RKO (cell line): ENCODE results near the gene TEDC2.
A peak's percentile ranks its signal among the peaks of the same experiment; 100 is the strongest.
"Not testable (repeated sequence)": the region's sequence is repeated elsewhere in the genome, so short reads cannot be mapped to it uniquely, and the experiment has no call there.

Experiments used
- DNase-seq: peaks from one replicate; pipeline ENCODE4 v3.0.0-alpha.2; 2016; ENCODE audit warnings: low spot score

TEDC2 gene, protein sequence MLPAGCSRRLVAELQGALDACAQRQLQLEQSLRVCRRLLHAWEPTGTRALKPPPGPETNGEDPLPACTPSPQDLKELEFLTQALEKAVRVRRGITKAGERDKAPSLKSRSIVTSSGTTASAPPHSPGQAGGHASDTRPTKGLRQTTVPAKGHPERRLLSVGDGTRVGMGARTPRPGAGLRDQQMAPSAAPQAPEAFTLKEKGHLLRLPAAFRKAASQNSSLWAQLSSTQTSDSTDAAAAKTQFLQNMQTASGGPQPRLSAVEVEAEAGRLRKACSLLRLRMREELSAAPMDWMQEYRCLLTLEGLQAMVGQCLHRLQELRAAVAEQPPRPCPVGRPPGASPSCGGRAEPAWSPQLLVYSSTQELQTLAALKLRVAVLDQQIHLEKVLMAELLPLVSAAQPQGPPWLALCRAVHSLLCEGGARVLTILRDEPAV

DNA sequence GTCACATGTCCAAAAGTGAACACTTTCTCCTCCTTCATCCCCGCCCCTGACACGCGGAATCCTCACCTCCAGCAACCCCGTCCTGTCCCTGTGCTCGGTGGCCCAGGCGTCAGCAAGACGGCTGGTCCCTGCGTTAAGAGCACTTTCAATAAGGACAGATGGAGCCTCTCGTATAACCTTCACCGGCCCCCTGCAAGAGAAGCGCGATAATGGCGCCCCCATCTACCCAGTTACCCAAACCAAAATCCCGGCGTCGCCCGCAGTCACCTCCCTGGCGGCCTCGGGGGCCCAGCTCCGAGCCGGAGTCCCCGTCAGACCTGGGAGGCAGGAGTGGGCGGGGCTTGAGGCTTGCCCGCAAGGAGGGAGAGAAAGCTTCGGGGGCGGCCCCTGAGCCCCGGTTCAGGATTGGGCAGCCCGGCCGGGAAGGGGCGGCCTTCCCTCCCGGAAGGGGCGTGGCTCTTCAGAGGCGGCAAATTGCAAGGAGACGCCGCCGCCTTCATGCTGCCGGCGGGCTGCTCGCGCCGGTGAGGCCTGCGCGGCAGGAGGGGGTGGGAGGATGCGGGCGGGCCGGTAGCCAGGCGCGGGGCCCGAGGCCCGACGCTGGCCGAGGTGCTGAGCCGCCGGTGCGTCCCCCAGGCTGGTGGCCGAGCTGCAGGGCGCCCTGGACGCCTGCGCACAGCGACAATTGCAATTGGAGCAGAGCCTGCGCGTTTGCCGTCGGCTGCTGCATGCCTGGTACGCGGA lies at the start of gene TEDC2:
Gene TEDC2, plus strand, starts transcription at position 463 of the 744 bp plus-strand sequence. Its CDS starts 36 bp downstream, at position 499.
- DNase-seq, result peak; percentile 96

DNA sequence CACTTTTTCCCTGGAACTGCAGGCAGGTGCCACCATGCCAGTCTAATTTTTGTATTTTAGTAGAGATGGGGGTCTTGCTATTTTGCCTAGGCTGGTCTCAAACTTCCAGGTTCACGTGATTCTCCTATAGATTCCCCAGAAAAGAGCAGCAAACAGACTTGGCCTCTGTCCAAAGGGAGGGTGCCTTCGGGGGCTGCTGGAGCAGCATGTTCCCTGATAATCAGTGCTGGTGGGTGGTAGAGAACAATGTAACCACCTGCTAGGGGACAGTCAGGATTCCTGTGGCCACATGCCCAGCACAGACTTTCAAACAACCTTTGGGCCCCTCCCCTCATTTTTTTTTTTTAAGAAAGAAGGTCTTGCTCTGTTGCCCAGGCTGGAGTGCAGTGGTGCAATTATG lies 44.8 kb upstream of the TEDC2 start:
- no peak for DNase-seq

DNA sequence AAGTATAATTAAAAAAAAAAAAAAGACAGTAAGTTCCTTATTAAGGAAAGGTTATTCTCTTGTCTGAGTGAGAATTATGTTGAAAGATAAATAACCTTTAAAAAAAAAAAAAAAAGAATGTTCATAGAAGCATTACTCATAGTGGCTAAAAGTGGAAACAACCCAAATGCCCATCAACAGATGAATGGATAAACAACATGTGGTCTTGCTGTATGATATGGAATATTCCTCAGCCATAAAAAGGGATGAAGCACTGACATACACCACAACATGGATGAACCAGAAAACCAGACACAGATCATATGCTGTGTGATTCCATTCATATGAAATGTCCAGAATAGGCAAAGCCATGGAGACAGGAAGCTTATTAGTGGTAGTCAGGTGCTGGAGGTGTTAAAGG lies 39.9 kb upstream of the TEDC2 start:
- DNase-seq, result no peak

DNA sequence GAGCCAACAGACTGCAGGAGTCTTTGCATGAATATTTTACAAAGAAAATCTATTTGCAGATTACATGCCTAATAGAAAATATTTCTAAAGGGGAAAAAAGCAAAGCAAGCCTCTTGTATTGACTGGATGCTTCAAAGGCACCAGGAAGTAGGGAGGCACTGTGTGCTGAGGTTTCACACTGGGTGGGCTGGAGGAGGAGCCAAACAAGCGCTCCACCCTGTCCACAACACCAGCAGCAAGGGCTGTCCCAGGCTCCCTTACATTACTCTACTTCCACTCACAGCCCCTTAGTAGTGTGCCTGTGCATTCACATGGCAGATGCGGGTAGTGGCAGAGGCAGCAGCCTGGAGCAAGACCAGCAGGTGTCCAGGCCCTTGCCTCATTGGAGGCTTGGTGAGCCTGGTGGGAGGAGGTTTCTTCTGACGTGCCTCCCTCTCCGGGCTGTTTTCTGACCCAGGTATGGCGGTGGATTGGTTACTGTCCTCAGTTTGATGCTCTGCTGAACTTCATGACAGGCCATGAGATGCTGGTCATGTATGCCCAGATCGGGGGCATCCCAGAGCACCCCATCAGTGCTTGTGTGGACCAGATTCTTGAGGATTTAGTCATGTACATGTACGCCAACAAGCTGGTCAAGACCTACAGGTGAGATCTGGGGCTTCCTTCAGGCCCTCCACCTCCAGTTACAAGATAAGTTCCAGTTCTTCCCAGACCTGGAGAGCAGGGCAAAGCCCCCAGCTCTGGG lies 37.6 kb upstream of the TEDC2 start:
- DNase-seq, result no peak

DNA sequence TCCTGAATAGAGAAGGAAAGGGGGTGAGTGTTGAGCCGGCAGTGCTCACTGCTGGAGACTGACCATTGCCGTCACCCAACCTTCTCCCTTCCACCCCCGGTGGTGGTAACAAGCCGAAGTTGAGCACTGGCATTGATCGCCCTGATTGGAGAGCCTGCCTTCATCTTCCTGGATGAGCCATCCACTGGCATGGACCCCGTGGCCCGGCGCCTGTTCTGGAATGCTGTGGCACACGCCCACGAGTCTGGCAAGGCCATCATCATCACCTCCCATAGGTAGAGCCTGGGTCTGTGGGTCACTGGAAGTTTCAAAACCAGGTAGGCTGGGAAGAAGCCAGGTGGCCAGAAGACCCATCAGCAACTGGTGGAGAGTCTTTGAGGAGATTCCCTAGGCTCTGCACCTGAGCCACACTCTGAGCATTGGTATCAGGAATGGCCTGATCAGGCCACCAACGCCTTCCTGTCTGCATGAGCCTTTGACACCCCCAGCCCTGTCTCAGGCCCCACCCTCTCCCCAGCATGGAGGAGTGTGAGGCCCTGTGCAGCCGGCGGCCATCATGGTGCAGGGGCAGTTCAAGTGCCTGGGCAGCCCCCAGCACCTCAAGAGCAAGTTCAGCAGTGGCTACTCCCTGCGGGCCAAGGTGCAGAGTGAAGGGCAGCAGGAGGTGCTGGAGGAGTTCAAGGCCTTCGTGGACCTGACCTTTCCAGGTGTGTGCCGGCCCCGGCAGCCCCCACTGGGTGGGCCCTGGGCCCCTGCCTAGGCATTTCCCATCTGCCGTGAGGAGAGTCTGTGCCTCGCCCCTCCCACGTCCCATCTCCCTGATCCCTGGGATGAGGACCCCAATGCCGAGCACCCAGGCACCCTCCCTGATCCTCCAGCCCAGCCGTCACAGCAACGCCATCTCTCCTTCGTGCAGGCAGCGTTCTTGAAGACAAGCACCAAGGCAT lies 35.6 kb upstream of the TEDC2 start:
- DNase-seq, result no peak

DNA sequence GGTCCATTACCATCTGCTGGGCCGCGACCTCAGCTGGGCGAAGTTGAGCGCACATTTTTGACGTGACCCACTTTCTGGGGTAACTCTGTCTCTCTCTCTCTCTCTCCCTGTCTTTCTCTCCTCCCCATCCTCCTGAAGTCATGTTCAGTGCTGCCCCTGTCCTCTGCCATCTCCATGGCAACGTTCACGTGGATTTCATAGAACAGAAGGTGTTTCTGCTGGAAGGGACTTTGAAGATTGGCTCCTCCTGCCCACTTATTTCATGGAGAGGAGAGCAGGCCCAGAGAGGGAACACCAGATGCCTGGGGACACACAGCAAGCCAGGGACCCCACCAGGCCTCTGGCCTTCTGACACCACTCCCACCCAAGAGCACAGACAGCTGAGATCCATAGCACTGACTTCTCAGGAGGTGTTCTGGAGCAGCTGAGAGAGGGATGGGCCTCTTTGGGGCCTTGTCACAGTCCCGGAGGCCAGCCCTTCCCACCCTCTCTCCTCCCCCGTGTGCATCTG lies 34.8 kb upstream of the TEDC2 start:
- no peak for DNase-seq

DNA sequence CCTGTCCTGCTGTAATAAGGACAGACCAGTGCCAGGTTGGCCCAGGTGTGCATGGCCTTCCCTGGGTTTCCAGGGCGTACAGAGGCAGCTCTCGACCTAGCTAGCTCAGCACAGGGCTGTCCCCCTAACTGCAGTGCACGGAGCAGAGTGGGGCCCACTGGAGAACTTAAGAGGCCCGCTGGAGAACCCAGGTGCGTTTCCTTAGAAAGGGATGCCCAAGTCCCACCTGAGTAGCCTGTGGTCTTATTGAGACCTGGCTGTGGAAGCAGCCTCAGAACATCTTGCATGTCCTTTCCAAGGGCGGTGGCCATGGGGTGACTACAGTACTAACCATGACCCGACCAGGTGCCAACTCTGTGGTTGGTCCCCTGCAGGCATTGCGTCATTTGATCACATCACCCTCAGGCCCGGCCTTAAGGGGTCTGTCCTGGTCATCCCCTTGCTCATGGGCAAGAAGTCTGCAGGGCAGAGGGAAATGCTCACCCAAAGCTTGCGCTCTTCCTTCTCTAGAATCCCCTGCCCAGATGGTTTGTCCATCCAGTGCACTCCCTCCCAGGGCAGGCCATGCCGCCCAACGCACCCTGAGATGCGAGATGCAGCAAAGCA lies 34.0 kb upstream of the TEDC2 start:
- DNase-seq, result no peak

DNA sequence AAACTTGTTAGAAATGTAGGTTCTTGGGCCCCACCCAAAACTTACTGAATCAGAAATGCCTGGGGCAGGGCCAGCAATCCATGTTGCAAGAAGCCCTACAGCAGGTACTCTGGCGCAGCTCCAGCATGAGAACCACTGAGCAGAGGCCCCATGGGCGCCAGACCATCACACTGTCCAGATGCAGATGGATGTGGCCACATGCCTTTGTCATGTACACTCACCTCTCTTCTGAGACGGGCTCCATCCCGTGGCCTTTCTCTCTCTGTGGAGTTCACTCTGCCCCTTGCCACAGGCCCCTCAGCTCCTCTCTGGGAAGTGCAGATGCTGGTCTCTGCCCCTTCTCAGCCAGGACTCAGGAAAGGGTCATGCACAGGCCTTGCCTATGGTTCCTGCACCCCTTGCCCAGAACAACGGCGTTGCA lies 33.0 kb upstream of the TEDC2 start:
- DNase-seq, result no peak

DNA sequence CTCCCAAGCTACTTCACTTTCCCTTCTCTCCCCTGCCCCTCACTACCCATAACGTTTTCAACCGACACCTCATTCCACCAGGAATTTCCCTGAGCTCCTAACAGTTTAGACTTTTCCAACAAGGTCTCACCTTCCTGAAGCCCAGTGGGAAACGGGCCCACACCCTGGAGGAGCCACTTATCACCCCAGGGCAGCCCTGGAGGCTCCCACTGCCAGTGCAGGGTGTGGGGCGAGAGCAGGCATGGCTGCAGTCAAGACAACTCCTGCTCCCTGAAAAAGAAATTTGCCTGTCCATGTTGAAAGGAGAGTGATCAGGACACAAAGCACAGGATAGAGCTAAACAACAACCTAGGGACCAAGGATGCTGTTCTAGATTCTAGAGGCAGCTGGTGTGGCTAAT lies 32.4 kb upstream of the TEDC2 start:
- DNase-seq, result no peak

DNA sequence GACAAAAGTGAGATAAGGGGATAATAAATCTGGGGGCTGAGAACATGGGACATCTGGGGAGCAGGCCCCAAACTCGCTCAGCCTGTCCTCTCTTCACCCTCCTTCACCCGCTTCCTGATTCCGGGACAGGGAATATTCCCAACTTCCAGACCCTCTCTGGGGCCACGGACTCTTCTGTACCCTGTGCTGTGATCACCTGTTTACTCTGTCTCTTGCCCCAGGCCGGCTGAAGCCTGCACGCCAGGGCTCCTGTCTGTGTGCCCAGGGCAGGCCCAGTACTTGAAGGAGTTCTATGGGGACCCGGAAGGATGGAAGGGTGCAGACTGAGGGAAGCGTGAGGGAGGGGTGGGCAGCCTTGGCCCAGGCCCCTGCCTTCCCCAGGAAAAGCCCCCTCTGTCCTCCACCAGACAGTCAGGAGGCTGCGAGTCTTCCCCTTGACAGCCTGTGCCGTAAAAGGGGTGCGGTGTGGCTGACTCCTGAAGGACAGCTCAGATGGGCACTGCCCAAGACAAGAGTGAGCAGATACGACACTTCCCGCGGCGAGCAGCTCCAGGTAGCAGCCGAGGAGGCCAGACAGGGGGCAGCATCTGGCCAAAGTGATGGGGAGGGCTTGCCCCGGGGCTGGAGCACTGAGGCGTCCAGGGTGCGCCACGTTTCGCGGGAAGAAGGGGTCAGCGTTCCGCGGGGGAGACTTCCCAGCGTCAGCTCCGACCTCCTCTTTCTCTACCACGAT lies 31.7 kb upstream of the TEDC2 start:
- peak; percentile 39 for DNase-seq

DNA sequence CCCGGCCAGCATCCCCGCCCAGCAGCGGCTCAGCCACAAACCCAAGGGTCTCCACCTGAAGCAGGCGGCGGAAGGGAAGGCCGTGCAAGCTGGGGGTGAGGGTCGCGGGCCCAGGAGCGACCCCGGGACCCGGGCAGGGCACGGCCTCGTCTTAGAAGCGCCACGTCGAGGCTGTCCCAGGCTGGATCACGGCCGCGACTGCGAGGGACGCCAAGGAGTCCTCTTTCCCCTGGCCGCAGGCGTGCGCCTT lies 31.2 kb upstream of the TEDC2 start:
- no peak for DNase-seq

DNA sequence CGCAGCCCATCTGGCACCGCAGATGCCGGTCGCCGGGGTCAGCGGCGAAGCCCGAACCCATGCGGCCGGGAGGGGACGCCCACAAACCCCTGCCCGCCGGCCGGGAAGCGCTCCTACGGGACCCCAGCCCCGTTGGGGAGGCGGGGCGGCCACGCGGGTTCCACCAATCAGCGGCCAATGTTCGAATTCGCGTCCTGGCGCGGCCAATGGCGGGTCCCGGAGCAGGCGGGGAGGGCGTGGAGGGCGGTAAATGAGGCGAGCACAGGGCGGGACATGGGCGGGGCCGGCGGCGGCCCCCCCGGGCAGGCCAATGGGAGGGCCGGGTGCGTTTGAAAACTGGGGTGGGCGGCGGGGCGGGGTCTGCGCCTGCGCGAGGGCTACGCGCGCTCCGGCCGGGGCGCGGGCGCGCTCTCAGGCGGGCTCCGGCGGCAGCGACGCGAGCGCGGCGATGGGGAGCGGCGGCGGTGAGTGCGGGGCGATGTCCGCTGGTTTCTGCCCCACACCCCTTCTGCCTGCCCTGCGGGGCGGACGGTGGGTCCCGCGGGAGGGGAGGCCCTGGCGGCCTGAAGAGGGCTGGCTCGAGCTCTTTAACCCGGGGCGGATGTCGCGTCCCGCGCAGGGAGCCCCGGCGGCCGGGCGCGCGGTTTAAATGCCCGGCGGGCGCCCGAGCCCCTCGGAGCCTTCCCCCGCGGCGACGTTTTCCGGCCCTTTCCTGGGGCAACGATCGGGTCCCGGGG lies 30.7 kb upstream of the TEDC2 start, which contains the start of gene CCNF:
Gene CCNF, plus strand, starts transcription at position 414 of the 737 bp plus-strand sequence. Its CDS starts 35 bp downstream, at position 449.
- peak; percentile 93 for DNase-seq

DNA sequence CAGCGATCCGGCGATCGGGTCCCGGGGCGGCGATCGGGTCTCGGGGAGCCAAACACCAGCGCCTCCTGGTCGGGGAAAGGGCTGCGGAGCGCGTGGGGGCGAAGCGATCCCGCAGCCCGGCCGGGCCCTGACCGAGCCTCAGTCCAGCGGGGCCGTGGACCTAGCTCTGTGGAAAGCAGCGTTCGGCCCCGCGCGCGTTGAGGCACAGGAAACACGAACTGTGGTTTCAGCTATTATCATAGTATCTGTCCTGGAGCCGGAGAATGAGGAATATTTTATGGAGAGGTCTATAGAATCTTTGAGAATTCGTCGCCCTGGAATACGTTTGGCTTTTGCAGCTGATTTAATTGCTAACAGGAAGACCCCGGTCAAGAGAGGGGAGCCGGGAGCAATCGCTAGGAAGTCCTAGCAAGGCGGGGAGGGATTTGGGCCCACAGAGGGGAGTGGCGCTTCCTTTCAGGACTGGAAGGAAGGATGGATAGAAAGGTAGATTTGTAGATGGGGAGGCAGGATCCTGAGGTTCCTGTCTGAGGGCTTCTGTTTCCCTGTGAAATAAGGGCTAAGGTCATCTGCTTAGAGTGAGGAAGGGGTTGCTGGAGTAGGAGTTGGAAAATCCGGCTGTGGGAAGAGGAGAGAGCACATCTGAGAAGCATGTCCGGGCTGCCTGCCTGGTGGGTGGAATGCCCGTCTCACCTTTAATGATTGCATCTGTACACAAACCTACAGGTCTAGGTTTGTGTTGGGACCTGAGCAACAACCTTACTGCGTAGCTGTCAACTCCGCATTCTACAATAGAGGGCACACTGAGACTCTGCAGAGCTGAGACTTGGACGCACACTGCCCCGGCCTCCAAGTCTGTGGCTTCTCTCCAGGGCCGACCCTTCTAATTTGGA lies 29.9 kb upstream of the TEDC2 start:
- peak; percentile 55 for DNase-seq

DNA sequence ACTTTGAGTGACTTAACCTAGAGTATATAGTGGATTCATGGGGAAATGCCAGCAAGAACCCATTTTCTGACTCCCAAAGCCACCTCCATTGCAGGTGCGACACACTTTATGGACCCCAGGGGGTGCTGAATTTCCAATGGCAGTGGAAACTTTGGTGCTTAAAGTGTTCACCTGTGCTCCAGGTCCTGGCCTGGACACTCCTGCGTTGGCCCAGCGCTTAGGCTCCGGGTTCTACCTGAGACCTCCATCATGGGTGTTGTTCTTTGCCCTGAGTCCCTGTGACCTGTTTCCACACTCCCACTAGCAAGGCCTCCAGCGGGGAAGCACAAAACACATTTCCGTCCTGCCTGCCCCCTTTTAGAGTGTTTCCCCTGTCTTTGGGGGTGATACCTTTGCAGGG lies 27.6 kb upstream of the TEDC2 start:
- no peak for DNase-seq

DNA sequence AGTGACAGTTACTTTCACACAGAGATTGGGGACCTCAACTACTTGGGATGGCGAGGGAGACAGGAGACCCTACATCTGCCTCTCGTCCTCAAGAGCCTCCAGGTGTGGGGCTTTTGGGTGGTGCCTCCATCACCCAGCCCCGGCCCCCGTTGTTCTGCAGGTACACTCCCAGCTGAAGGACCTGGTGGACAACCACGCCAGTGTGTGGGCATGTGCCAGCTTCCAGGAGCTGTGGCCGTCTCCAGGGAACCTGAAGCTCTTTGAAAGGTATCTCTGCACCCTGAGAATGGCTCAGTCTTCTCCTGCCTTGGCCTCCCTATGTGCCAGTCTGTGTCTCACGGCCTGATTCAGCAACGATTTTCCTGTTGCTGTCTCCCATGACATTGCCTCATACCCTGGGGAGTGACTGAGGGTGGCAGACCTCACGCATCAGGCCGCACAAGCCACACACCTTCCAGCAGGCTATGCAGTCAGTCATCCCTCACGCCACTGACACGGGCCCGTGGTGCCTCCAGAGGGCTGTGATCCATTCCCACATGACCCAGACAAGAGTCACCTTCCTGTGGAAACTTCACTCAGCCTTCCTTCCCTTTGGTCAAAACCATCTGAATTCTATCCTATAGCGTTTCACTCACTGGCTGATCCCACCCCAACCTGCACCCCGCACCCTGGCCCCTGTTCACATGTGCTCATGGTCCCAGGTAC lies 27.0 kb upstream of the TEDC2 start:
- peak; percentile 19 for DNase-seq

DNA sequence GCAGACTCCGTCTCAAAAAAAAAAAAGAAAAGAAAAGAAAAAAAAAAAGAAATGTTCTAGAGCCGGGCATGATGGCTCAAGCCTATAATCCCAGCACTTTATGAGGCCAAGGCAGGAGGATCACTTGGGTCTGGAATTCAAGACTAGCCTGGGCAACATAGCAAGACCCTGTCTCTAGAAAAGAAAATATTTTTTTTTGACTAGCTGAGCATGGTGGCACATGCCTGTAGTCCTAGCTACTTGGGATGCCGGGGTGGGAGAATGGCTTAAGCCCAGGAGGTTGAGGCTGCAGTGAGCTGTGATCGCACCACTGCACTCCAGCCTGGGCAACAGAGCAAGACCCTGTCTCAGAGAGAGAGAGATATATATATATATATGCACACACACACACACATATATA lies 24.7 kb upstream of the TEDC2 start:
- not testable (repeated sequence) for DNase-seq

DNA sequence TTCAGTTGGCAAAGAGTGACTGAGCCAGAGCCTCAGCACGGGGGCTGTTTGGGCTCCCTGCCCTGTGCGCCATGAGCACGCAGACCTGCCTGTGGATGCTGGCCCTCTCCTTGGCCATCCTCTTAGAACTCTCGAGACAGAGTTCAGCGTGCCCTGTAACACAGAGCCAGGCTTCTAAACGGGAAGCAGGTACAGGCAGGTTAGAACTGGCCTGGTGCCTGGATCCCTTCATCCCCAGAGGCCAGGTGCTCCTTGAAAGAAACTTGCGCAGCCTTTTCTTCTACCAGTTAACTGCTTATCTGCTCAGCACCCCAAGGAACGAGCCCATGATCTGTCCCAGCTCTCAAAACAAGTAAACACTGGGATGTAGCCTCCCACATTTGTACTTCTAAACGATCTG lies 23.8 kb upstream of the TEDC2 start:
- no peak for DNase-seq
